Calu3 (cell line): ENCODE measurements around the gene EIF1AX. TPM values are rescaled to one million over a fixed set of nuclear protein-coding genes. Genes with fewer than 3 reads are reported as not detected.

ENCODE experiments used
- BruUV-seq: library from RNA; stranded (reverse); fragments of 400-500 nt; replicated peaks from 2 replicates; lab custom pipeline; 2021; lab: Mats Ljungman, UMichigan
- CTCF ChIA-PET: fragments of 300-600 bp; sonication (Branson Sonifier 250); formaldehyde crosslinking; loops from one replicate; lab custom pipeline; 2022; ENCODE audit warnings: antibody characterized with exemption; lab: Charles Lee
- DNase-seq: peaks from one replicate; pipeline ENCODE4 v3.0.0; 2022
- H3K27ac Mint-ChIP-seq: one replicate; pipeline ENCODE4 v1.8.0; 2022; ENCODE audit warnings: mixed read lengths; ENCODE audit not compliant: unreplicated experiment
- H3K27me3 Mint-ChIP-seq: one replicate; pipeline ENCODE4 v1.8.0; 2022; ENCODE audit warnings: mixed read lengths; ENCODE audit not compliant: unreplicated experiment
- H3K36me3 Mint-ChIP-seq: one replicate; pipeline ENCODE4 v1.8.0; 2022; ENCODE audit warnings: mild to moderate bottlenecking, moderate library complexity, mixed read lengths; ENCODE audit not compliant: insufficient read depth, unreplicated experiment
- H3K4me1 Mint-ChIP-seq: one replicate; pipeline ENCODE4 v1.8.0; 2022; ENCODE audit warnings: mild to moderate bottlenecking, low read depth, mixed read lengths; ENCODE audit not compliant: unreplicated experiment
- H3K4me3 Mint-ChIP-seq: one replicate; pipeline ENCODE4 v1.8.0; 2022; ENCODE audit warnings: mild to moderate bottlenecking, low read depth, moderate library complexity, mixed read lengths; ENCODE audit not compliant: unreplicated experiment
- H3K9me3 Mint-ChIP-seq: one replicate; pipeline ENCODE4 v1.8.0; 2022; ENCODE audit warnings: low read depth, mixed read lengths; ENCODE audit not compliant: unreplicated experiment
- intact Hi-C: fragments of 100-400 bp; cut with micrococcal nuclease; formaldehyde crosslinking; loops from one replicate; pipeline ENCODE4 v1.10.0; 2022; ENCODE audit not compliant: unreplicated experiment
- total RNA-seq: library from RNA; stranded (reverse); gene quantifications from 2 replicates; pipeline ENCODE4 v1.2.3, GENCODE V29; 2022
- TF ChIP-seq, protein P1 (sequence below): fragments of 200-600 bp; IDR thresholded peaks from one replicate; pipeline ENCODE4 v1.8.0; 2022; ENCODE audit warnings: antibody characterized with exemption; ENCODE audit not compliant: unreplicated experiment

EIF1AX gene
- total RNA-seq, 1 experiment from 2014 or later: 133 TPM

DNA sequence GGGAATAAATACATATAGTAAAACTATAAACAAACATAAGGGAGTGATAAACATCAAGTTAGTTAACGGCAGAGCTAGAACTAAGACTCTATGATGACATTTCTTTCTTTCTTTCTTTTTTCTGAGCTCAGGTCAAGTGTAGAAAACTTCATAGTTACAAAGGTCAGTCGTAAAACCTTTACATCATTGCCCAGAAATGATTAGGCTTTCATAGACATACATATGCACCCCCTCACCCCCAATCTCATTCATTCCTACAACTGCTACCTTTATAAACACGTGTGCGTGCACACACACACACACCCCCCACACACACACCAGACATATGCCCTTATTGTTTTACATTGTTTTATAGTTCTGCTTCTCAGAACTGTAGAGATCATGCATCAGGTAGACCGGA, 5.7 kb downstream of the EIF1AX start:
- no TSS peak for BruUV-seq
- Mint-ChIP-seq H3K4me1 (peaks cover 19% of the 10 kb centered on the region), H3K9me3 (no peaks in the 10 kb centered on the region), H3K27ac (peak overlapping the region; percentile 54), H3K27me3 (no peaks in the 10 kb centered on the region), H3K4me3 (no peak overlapping the region), H3K36me3 (peaks cover 53% of the 10 kb centered on the region)
- intact Hi-C loops: no loop called here
- no peak for DNase-seq
- CTCF ChIA-PET: no interaction called here
- TF ChIP-seq, protein P1, sequence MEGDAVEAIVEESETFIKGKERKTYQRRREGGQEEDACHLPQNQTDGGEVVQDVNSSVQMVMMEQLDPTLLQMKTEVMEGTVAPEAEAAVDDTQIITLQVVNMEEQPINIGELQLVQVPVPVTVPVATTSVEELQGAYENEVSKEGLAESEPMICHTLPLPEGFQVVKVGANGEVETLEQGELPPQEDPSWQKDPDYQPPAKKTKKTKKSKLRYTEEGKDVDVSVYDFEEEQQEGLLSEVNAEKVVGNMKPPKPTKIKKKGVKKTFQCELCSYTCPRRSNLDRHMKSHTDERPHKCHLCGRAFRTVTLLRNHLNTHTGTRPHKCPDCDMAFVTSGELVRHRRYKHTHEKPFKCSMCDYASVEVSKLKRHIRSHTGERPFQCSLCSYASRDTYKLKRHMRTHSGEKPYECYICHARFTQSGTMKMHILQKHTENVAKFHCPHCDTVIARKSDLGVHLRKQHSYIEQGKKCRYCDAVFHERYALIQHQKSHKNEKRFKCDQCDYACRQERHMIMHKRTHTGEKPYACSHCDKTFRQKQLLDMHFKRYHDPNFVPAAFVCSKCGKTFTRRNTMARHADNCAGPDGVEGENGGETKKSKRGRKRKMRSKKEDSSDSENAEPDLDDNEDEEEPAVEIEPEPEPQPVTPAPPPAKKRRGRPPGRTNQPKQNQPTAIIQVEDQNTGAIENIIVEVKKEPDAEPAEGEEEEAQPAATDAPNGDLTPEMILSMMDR: no peak

DNA sequence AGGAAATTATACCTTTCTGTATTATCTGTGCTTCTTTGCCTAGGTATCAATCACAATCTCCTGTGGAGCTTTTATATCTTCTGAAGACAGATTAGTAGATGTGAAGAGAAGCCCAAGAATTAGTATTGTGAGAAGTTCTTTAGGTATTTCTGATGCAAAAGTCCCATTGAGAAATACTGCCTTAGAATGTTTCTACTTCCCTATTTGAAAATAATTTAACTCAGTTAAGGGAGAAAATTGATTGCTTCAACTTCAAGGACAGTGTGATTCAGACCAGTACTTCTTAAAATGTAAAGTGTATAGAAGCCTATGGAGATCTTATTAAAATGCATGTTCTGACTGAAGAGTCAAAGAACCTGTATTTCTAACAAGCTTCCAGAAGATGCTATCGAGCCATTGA, 9.0 kb downstream of the EIF1AX start:
- TF ChIP-seq, protein P1: no peak
- Mint-ChIP-seq H3K27ac (no peak overlapping the region), H3K36me3 (peaks cover 44% of the 10 kb centered on the region), H3K4me1 (peaks cover 11% of the 10 kb centered on the region), H3K4me3 (no peak overlapping the region), H3K9me3 (no peaks in the 10 kb centered on the region), H3K27me3 (no peaks in the 10 kb centered on the region)
- DNase-seq: no peak
- BruUV-seq: no TSS peak
- CTCF ChIA-PET: no interaction called here
- intact Hi-C loops: no loop called here

DNA sequence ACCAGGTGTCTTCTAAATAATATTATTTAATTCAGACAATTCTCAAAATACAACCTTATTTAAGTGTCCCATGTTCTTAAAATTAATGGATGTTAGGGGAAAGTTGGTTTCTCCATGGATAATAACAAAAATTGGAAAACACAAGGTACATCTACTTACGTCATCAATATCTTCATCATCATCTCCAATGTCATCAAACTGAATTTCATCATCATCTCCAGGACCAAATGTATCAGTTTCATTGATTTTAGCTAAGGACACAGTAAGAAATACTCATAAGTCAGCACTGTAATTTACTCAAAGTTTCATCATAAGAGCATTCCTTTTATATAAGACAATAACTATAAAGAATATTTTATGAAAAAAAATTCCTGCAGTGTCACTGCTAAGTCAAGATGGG, 11.3 kb downstream of the EIF1AX start:
- TF ChIP-seq, protein P1: no peak
- intact Hi-C loops: no loop called here
- H3K27ac Mint-ChIP-seq: no peak overlapping the region
- no TSS peak for BruUV-seq
- no peak overlapping the region for H3K4me3 Mint-ChIP-seq
- H3K9me3 Mint-ChIP-seq: no peaks in the 10 kb centered on the region
- peaks cover 27% of the 10 kb centered on the region for H3K36me3 Mint-ChIP-seq
- CTCF ChIA-PET: interaction anchor here (0.7 kb wide), 1 partner anchor 104 kb away, joined by 6 read pairs; no protein-coding TSS in a partner anchor
- no peaks in the 10 kb centered on the region for H3K27me3 Mint-ChIP-seq
- DNase-seq: no peak
- no peaks in the 10 kb centered on the region for H3K4me1 Mint-ChIP-seq

- no peak overlapping the region for H3K4me3 Mint-ChIP-seq
- H3K27me3 Mint-ChIP-seq: no peaks in the 10 kb centered on the region
- no TSS peak for BruUV-seq
- CTCF ChIA-PET: no interaction called here
- DNase-seq: no peak
- no peak overlapping the region for H3K27ac Mint-ChIP-seq
- intact Hi-C loops: no loop called here
- no peaks in the 10 kb centered on the region for H3K4me1 Mint-ChIP-seq
- H3K9me3 Mint-ChIP-seq: no peaks in the 10 kb centered on the region
- TF ChIP-seq, protein P1: no peak
- H3K36me3 Mint-ChIP-seq: peaks cover 22% of the 10 kb centered on the region
Measured at GRCh38 chrX:20129547-20129946, 12.1 kb downstream of the EIF1AX start.
